ENCODE measurements around the gene EXOG. TPM values are rescaled to one million over a fixed set of nuclear protein-coding genes. Genes with fewer than 3 reads are reported as not detected.

EXOG gene
- polyA plus RNA-seq, 1 donor from 2014 or later = 45.6 TPM

- Histone ChIP-seq H3K36me3 (ENCODE audit: insufficient read depth, low read length) (peaks cover 13% of the 10 kb centered on the region), H2AFZ (ENCODE audit: low read depth, low read length) (no peak overlapping the region), H4K20me1 (ENCODE audit: insufficient read depth) (no peaks in the 10 kb centered on the region), H3K9ac (ENCODE audit: low read length) (no peak overlapping the region), H3K4me3 (ENCODE audit: low read length) (no peak overlapping the region), H3K27me3 (ENCODE audit: insufficient read depth, low read depth, low read length) (no peaks in the 10 kb centered on the region), H3K4me2 (ENCODE audit: low read length) (no peak overlapping the region), H3K27ac (ENCODE audit: low read length) (no peak overlapping the region), H3K9me2 (ENCODE audit: insufficient read depth, low read length) (no peaks in the 10 kb centered on the region), H3K79me2 (replicated peaks; ENCODE audit: insufficient read depth, low read length) (no peaks in the 10 kb centered on the region), H3K9me3 (ENCODE audit: low read length) (no peaks in the 10 kb centered on the region), H3F3A (ENCODE audit: insufficient read depth, low read length, poor library complexity, severe bottlenecking) (no peaks in the 10 kb centered on the region)
- no peak for TF ChIP-seq POLR2AphosphoS5 (IDR thresholded peaks at IDR 0.05)
- no peak for TF ChIP-seq RAD21 (conservative IDR thresholded peaks at IDR 0.05)
- TF ChIP-seq MXI1 (conservative IDR thresholded peaks at IDR 0.05; ENCODE audit: poor library complexity, severe bottlenecking) = no peak
- no peak for TF ChIP-seq EZH2 (IDR thresholded peaks at IDR 0.05; ENCODE audit: borderline replicate concordance, insufficient read depth, low read length, poor library complexity, severe bottlenecking)
- TF ChIP-seq, protein P1, sequence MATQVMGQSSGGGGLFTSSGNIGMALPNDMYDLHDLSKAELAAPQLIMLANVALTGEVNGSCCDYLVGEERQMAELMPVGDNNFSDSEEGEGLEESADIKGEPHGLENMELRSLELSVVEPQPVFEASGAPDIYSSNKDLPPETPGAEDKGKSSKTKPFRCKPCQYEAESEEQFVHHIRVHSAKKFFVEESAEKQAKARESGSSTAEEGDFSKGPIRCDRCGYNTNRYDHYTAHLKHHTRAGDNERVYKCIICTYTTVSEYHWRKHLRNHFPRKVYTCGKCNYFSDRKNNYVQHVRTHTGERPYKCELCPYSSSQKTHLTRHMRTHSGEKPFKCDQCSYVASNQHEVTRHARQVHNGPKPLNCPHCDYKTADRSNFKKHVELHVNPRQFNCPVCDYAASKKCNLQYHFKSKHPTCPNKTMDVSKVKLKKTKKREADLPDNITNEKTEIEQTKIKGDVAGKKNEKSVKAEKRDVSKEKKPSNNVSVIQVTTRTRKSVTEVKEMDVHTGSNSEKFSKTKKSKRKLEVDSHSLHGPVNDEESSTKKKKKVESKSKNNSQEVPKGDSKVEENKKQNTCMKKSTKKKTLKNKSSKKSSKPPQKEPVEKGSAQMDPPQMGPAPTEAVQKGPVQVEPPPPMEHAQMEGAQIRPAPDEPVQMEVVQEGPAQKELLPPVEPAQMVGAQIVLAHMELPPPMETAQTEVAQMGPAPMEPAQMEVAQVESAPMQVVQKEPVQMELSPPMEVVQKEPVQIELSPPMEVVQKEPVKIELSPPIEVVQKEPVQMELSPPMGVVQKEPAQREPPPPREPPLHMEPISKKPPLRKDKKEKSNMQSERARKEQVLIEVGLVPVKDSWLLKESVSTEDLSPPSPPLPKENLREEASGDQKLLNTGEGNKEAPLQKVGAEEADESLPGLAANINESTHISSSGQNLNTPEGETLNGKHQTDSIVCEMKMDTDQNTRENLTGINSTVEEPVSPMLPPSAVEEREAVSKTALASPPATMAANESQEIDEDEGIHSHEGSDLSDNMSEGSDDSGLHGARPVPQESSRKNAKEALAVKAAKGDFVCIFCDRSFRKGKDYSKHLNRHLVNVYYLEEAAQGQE (IDR thresholded peaks at IDR 0.05; ENCODE audit: borderline replicate concordance) = no peak
Observed at GRCh38 chr3:38510631-38511030, 14.5 kb downstream of the EXOG start.

DNA sequence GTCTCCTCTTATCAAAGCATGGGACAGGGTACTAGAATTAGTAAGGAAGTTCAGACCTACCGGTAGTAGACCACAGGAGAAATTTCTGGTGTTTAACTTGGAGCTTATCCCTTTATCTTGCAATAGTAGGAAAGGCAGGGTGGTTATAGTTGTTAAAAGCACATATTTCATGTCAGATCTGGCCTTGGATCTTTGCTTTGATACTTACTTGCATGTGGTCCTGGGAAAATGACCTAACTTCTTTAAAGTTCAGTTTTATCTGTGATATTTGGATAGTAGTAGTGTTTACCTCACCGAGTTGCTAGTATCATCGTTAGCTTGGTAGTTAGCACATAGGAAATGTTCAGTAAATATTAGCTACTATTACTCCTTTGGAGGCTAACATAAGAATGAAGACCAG lies 15.4 kb downstream of the EXOG start:
- no peak overlapping the region for H3K9ac ChIP-seq (ENCODE audit: low read length)
- H3K9me3 ChIP-seq (ENCODE audit: low read length) = no peaks in the 10 kb centered on the region
- H3K9me2 ChIP-seq (ENCODE audit: insufficient read depth, low read length) = no peaks in the 10 kb centered on the region
- H4K20me1 ChIP-seq (ENCODE audit: insufficient read depth) = no peaks in the 10 kb centered on the region
- peaks cover 12% of the 10 kb centered on the region for H3K36me3 ChIP-seq (ENCODE audit: insufficient read depth, low read length)
- H3K79me2 ChIP-seq (replicated peaks; ENCODE audit: insufficient read depth, low read length) = no peaks in the 10 kb centered on the region
- no peak overlapping the region for H3K4me2 ChIP-seq (ENCODE audit: low read length)
- H3K4me3 ChIP-seq (ENCODE audit: low read length) = no peak overlapping the region
- H3K27me3 ChIP-seq (ENCODE audit: insufficient read depth, low read depth, low read length) = no peaks in the 10 kb centered on the region
- H2AFZ ChIP-seq (ENCODE audit: low read depth, low read length) = no peak overlapping the region
- no peak overlapping the region for H3K27ac ChIP-seq (ENCODE audit: low read length)
- TF ChIP-seq EP300 (conservative IDR thresholded peaks at IDR 0.05; ENCODE audit: poor library complexity, severe bottlenecking) (no peak), TAF1 (IDR thresholded peaks at IDR 0.05; ENCODE audit: low read depth) (no peak), POLR2AphosphoS5 (IDR thresholded peaks at IDR 0.05) (no peak), MXI1 (conservative IDR thresholded peaks at IDR 0.05; ENCODE audit: poor library complexity, severe bottlenecking) (no peak), SMC3 (conservative IDR thresholded peaks at IDR 0.05; ENCODE audit: poor library complexity) (no peak), RAD21 (conservative IDR thresholded peaks at IDR 0.05) (no peak)
- TF ChIP-seq, protein P1 (IDR thresholded peaks at IDR 0.05; ENCODE audit: borderline replicate concordance) = no peak
- H3F3A ChIP-seq (ENCODE audit: insufficient read depth, low read length, poor library complexity, severe bottlenecking) = no peaks in the 10 kb centered on the region
